GM18505 (cell line): ENCODE measurements around the gene NDUFB8.

Experiments used
- ATAC-seq: cut with Tn5 transposase; IDR thresholded peaks from one replicate; pipeline ENCODE4 v1.9.1; 2021; ENCODE audit not compliant: unreplicated experiment
- POLR2A ChIP-seq: IDR thresholded peaks from 4 replicates; pipeline ENCODE4 v1.6.1; 2011; ENCODE audit warnings: borderline replicate concordance; ENCODE audit not compliant: insufficient read depth, insufficient read length; ENCODE audit errors: extremely low read depth

NDUFB8 gene

DNA sequence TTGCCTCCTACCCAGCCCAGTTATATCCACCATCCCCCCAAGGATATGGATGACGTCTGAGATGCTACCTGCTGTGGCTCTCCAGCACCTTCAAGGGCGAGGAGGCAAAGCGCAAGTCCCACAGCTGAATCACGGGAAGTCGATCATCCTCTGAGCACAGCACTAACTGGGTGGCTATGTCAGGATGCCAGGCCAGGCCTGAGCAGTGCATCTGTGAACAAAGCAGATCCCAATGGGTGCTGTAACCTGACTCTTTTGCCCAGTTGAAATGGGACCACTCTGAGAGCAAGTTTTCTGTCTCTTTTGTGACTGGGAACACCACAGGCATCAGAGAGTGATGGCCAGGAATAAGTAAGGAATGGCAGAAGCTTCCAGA lies 22.3 kb downstream of the NDUFB8 start:
- no peak for TF ChIP-seq POLR2A
- no peak for ATAC-seq

DNA sequence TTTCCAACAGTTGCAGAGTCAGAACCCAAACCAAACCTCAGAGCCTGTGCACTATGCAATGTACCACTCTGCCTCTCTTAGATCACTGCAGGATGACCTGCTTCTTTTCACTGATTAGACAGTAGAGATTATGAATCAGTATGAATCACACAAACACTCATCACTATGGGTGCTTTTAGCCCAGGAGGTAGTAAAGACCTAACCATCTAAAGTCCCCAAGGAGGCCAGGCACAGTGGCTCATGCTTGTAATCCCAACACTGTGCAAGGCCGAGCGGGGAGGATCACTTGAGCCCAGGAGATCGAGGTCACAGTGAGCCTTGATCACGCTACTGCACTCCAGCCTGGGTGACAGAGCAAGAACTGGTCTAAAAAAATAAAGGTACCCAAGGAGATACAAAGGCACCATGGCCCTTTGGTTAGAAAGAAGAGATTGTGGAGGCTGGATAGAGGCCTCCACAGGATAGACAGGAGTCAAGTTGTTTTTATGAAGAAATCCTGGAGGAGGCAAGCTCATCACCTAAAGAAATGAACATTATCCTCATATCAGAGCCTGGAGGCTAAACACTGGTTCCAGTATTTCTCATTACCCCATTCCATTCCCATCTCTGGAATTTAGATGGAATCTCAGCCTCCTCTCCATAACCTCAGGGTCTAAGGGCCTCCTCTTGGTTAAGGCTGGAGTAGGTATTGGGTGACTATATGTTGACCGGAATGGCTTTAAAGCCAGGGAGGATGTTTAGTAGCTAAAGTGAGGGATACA lies 22.9 kb downstream of the NDUFB8 start:
- TF ChIP-seq POLR2A, result no peak
- no peak for ATAC-seq

DNA sequence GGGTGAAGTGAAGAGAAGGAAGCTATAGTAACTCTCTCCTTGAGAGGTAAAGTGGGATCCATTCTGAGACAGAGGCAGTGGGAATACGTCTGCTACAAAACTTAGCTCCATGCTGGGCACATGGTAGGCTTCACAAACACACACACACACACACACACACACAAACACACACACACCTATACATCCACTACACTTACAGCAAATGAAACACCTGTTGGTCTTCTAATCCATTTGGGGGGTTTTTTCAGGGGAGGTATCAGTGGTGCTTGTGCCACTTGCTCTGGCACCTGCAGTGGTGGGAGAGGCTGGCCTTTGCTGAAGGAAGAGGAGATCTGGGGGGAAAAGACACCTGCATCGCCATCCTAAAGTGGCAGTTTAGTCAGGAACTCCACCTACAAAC lies 24.5 kb downstream of the NDUFB8 start:
- no peak for ATAC-seq

DNA sequence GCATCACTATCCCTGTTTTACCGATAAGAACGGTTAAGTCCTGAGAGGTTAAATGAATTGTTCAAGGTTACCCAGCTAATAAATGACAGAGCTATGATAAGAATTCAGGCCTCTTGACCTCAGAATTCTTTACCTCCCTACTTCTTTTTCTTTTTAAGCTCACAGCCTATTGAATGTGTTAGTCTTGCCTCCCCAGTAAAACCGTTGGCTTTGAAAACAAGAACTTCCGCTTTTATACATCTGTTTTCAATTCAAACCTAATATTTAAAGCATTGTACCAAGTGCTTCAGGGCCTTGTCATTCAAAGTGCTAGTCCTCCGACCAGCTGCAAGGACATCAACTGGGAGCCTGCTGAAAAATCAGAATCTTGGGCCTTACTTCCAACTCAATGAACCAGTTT lies 25.6 kb downstream of the NDUFB8 start:
- ATAC-seq, result no peak

More for the DNA sequence above, 24.5 kb downstream of the NDUFB8 start:
- TF ChIP-seq POLR2A, result no peak

DNA sequence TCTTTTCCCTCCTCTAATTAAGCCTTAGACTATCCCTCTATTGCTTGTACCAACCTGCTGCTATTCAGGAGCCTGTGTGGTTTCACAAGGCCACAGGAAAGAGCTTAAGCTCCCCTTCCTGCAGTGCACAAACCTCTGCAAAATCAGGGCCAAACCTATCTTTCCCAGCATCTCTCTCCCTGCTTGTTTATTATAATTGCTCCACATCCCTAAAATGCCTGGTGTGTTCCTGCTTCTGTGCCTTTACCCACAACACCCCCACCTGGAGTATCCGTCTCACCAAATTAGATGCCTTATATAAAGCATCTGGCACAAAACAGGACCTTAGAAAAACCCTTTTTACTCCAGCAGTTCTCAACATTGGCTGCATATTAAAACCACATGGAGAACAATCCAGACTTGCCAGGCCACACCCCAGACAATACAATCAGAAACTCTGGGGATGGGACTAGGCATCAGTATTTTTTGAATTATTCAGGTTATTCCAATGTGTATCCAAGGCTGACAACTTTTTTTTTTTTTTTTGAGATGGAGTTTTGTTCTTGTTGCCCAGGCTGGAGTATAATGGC lies 26.7 kb downstream of the NDUFB8 start:
- ATAC-seq, result no peak
- no peak for TF ChIP-seq POLR2A

More for the DNA sequence above, 25.6 kb downstream of the NDUFB8 start:
- no peak for TF ChIP-seq POLR2A

DNA sequence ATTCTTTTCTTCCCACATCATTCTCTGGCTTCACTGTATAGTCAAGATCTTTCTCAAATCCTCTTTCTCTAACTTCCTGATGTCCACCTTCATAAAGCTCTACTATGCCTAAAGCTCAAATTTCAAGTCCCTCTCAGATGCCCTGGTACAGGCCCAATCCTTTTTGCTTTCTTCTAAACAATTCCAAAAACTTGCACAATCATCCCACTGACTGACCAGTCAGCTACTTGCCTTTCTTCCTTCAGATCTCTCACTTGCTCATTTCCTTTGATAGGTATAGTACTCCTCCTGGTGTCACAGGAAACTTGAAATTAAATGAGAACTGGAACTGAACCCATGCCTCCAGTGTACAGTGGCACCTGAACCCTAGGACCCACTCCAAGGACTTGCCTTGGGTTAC lies 28.2 kb downstream of the NDUFB8 start:
- no peak for ATAC-seq
- TF ChIP-seq POLR2A, result no peak

DNA sequence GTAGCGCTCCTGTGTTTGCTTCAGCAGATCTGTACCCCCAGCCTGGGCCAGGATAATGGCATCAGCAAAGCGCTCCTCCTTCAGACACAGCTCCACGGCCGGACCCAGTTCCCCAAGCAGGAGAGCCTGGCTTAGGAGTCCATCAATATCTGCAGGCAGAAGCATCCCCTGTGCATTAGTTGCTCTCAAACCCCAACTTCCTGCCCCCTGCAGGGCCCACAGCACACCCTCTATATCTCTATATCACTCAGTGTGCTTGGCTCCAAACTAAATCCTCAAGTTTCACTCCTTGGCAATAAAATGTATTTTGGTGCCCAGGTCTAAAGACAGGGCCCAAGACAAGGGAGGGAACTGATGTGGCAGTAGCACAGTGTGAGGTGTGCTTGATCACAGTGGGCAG lies 31.6 kb downstream of the NDUFB8 start:
- no peak for TF ChIP-seq POLR2A
- no peak for ATAC-seq

DNA sequence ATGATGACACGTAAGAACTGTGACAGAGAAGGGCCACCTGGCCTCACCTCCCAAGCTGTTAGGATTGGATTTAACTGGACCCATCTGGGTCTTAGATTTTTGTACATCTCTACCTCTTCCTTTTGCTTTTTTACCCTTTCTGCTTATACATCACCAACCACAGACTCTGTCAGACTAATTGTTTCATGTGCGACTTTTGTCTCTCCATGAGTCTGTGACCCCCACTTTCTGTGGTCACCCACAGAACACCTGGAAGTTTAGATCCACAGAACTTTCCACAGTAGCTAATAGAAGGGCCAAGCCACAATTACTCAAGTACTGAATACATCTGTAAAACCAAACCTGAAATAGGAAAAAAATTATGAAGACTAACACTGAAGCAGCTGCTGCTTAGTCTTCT lies 33.1 kb downstream of the NDUFB8 start:
- no peak for ATAC-seq
- no peak for TF ChIP-seq POLR2A

DNA sequence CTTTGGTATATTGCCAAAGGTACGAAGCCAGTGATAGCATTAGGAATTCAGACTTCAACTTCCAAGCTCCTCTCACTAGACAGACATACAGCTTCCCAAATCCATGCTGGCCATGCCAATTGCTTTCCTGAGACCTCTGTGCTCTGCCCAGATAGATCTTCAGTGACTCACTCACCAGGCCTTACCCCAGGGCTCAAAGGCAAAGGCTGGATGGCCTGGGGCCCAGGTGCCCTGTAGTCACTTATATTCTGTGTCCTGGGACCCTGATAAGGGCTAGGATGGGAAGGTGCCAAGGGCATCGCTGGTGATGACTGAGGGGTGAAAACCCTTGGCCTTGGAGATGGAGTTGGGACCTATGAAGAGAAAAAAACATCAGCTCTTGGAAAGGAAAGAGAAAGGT lies 39.1 kb downstream of the NDUFB8 start:
- ATAC-seq, result no peak
- no peak for TF ChIP-seq POLR2A

DNA sequence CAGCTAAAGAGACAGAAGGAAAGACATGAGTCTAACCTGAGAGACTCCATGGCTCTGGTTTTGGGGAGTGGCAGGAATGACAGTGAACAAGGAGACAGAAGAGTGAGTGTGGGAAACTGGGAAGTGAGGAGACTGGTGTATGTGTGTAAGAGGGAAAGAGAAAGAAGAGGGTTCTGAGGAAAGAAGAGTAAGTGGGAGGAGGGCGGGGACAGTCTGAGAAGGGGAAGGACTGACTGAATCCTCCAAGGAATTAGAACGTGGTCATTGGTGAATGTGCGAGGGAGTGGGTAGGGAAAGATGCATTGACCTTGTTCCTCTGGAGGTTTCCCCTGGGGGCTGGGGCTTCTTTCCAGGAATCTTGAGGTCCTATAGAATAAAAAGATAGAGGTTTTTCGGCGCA lies 40.3 kb downstream of the NDUFB8 start:
- no peak for TF ChIP-seq POLR2A

DNA sequence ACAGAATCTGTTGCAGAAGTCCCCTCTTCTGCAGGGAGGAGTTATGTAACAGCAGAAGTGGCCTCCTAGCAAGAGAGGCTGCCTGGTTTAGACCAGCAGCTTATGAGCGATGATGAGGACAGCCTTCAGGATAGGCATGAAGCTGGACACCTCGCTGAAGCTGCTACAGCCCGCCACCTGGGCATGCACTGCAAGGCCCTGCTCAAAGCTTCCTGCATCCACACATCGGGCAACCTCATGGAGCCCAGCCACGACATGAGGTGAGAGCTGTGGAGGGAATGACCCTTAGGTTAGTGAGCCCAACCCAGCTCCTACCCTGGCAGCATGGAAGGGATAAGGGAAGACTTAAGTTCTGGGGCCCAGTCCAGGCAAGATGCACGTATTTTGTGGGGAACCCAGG lies 42.1 kb downstream of the NDUFB8 start:
- TF ChIP-seq POLR2A, result no peak
- ATAC-seq, result no peak

More for the DNA sequence above, 40.3 kb downstream of the NDUFB8 start:
- ATAC-seq, result no peak

DNA sequence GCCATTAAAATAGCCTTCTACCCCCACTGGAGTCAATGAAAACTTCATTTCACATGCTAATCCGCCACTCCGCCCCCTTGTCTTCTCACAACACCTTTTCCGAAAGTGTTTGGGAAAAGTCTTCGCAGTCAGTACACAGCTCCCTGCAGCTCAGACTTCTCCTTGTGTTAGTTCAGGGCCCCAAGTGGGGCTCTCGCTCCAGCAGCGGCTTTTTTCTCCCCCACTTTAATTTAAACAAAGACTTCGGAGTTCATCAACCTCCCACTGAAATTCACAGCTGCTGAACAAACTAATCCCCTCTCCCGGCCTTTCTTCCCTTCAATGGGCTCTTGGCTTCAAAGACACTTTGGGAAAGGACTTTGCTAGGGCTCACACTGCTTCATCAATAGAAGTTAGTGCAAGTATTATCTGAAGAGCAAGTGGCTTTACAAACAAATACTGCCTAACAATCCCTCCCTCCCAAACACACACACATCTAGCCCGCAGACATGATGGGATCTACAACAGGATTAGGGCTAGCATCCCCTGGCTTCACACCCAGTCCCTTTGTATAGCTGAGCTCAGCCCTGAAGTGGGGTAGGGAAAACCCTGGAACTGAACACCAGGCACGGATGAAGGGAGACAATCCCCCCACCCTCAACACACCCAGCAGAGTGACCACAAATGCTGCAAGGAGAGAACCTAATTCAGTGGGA lies 43.7 kb downstream of the NDUFB8 start:
- no peak for TF ChIP-seq POLR2A

DNA sequence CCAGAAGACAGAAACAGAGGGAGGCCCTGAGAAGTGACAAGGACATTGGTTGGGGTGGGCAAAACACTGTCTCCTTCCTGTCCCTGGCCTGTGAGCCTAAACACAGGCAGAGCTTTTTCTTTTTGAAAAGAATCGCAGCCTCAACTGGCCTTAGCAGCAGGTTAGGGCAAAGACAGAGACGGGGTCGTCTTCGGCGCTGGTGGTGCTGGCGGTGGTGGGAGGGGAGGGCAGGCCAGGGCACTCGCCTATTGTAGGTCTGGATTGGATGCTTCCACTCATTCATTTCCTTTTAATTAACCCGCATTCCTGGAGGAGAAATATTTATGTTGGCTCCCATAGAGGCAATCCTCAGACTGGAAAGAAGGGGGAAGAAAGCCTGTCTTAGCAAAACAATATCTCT lies 44.3 kb downstream of the NDUFB8 start:
- no peak for TF ChIP-seq POLR2A
- no peak for ATAC-seq

More for the DNA sequence above, 43.7 kb downstream of the NDUFB8 start:
- no peak for ATAC-seq
